Upper lobe of right lung (tissue), 1 donor: ENCODE measurements around the gene ETHE1. TPM values are rescaled to one million over a fixed set of nuclear protein-coding genes. Genes with fewer than 3 reads are reported as not detected.

ENCODE experiments used
- ATAC-seq: fragments of 200-7000 bp; cut with Tn5 transposase; one replicate; pipeline ENCODE4 v1.9.1; 2020; ENCODE audit warnings: mild to moderate bottlenecking, moderate library complexity
- DNase-seq: peaks from one replicate; pipeline ENCODE4 v3.0.0-alpha.2; 2020
- H3K27ac ChIP-seq: fragments of 200-600 bp; one replicate; pipeline ENCODE4 v1.8.0; 2022
- H3K27me3 ChIP-seq: fragments of 200-600 bp; one replicate; pipeline ENCODE4 v1.8.0; 2022; ENCODE audit warnings: mild to moderate bottlenecking
- H3K36me3 ChIP-seq: fragments of 200-600 bp; one replicate; pipeline ENCODE4 v1.8.0; 2022
- H3K4me1 ChIP-seq: fragments of 200-600 bp; one replicate; pipeline ENCODE4 v1.8.0; 2022
- H3K4me3 ChIP-seq: fragments of 200-600 bp; one replicate; pipeline ENCODE4 v1.8.0; 2022; ENCODE audit warnings: mild to moderate bottlenecking
- H3K9me3 ChIP-seq: fragments of 200-600 bp; one replicate; pipeline ENCODE4 v1.8.0; 2022
- CTCF ChIP-seq: fragments of 200-600 bp; IDR thresholded peaks from one replicate; pipeline ENCODE4 v1.8.0; 2022; ENCODE audit warnings: antibody characterized with exemption
- intact Hi-C: fragments of 100-400 bp; cut with DNase I; formaldehyde crosslinking; loops from one replicate; pipeline ENCODE4 v1.11.0; 2022
- total RNA-seq: library from RNA; stranded (reverse); fragmentation: NEBNext Ultra II Directional; extraction: Animal tissue kit (Norgen Biotek cat#: 25700); gene quantifications from one replicate; pipeline ENCODE4 v1.2.1, GENCODE V29; 2021
- donor health status: DM: no; HTN: yes; CAD: no; lungs with severe emphysema.

Gene ETHE1
- total RNA-seq, 1 donor from 2014 or later = 34.6 TPM

GRCh38 chr19:43460362-43461016 lies 66.5 kb downstream of the ETHE1 start:
- intact Hi-C loops = no loop called here
- H3K4me1 ChIP-seq = peaks cover 10% of the 10 kb centered on the region
- no peak for DNase-seq
- no peak overlapping the region for H3K27ac ChIP-seq
- no peaks in the 10 kb centered on the region for H3K9me3 ChIP-seq
- H3K27me3 ChIP-seq = peaks cover 4% of the 10 kb centered on the region
- no peaks in the 10 kb centered on the region for H3K36me3 ChIP-seq
- ATAC-seq = no peak
- TF ChIP-seq CTCF = no peak
- H3K4me3 ChIP-seq = no peak overlapping the region

DNA sequence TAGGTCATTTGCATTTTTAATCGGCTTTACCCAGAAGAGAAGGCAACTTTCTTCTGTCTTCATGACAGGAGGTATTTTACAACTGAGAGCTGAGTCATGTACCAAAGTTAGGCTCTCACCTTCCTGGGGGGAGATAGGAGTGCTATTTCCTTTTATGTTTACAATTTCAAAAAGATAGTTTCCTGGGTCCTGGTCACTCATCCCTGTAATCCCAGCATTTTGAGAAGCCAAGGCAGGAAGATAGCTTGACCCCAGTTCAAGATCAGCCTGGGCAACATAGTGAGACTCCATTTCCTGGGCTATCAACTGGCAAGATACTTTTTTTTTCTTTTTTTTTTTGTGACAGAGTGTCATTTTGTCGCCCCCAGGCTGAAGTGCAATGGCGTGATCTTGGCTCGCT lies 69.2 kb downstream of the ETHE1 start:
- Histone ChIP-seq H3K4me1 (peaks cover 3% of the 10 kb centered on the region), H3K27me3 (no peaks in the 10 kb centered on the region), H3K4me3 (no peak overlapping the region), H3K36me3 (no peaks in the 10 kb centered on the region), H3K9me3 (no peaks in the 10 kb centered on the region), H3K27ac (no peak overlapping the region)
- no peak for TF ChIP-seq CTCF
- DNase-seq (no peak), ATAC-seq (no peak)
- intact Hi-C loops = no loop called here

Other genes starting within 250 kb of the ETHE1 start
- gene CD177, start 173.5 kb downstream of the ETHE1 start, total RNA-seq = 3.1 TPM
- not detected for gene TEX101, start 112.3 kb downstream of the ETHE1 start, total RNA-seq
- gene LYPD3, start 61.6 kb downstream of the ETHE1 start, total RNA-seq = 0.75 TPM
- 9.1 TPM for gene PHLDB3, start 22.5 kb downstream of the ETHE1 start, total RNA-seq
- gene ZNF575, start 6.0 kb upstream of the ETHE1 start, total RNA-seq = 2.3 TPM
- 23.8 TPM for gene XRCC1, start 48.3 kb upstream of the ETHE1 start, total RNA-seq
- 4.7 TPM for gene PINLYP, start 48.6 kb upstream of the ETHE1 start, total RNA-seq
- 23.2 TPM for gene IRGQ, start 68.9 kb upstream of the ETHE1 start, total RNA-seq
- gene ZNF576, start 69.4 kb upstream of the ETHE1 start, total RNA-seq = 16.6 TPM
- 0.29 TPM for gene SRRM5, start 84.9 kb upstream of the ETHE1 start, total RNA-seq
- 27.1 TPM for gene ZNF428, start 92.4 kb upstream of the ETHE1 start, total RNA-seq
- 8.7 TPM for gene CADM4, start 112.6 kb upstream of the ETHE1 start, total RNA-seq
- gene PLAUR, start 143.0 kb upstream of the ETHE1 start, total RNA-seq = 97.2 TPM
- gene IRGC, start 188.9 kb upstream of the ETHE1 start, total RNA-seq = not detected
- 44.7 TPM for gene SMG9, start 227.8 kb upstream of the ETHE1 start, total RNA-seq